VCaP (cell line): Measurements from ENCODE around the gene FYN.

ENCODE experiments used
- H3K27ac ChIP-seq: fragments of 450-650 bp; 2 replicates; pipeline ENCODE4 v1.5.1; 2017
- TF ChIP-seq, protein P1 (sequence below): fragments of 450-650 bp; conservative IDR thresholded peaks from 2 replicates; pipeline ENCODE4 v1.5.1; 2017; ENCODE audit warnings: mild to moderate bottlenecking, moderate library complexity

Gene FYN

DNA sequence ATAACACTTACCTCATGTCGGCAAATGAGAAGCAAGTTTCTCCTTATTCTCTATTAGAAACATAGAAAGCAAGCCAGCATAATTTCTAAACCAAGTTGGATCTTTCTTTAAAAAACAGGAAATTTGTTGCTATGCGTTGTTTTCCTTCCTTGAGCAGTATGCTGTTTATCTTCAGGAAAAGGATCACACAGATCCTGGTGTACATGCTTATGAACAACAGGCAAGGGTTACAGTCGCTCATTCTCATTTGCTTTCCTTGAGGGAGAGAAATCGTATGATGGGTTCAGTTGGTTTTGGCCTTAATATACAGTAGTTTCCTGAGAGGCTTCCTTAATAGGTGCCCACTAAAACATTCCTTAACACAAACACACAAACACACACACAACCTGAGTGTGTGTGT lies 118.8 kb downstream of the FYN start:
- TF ChIP-seq, protein P1, sequence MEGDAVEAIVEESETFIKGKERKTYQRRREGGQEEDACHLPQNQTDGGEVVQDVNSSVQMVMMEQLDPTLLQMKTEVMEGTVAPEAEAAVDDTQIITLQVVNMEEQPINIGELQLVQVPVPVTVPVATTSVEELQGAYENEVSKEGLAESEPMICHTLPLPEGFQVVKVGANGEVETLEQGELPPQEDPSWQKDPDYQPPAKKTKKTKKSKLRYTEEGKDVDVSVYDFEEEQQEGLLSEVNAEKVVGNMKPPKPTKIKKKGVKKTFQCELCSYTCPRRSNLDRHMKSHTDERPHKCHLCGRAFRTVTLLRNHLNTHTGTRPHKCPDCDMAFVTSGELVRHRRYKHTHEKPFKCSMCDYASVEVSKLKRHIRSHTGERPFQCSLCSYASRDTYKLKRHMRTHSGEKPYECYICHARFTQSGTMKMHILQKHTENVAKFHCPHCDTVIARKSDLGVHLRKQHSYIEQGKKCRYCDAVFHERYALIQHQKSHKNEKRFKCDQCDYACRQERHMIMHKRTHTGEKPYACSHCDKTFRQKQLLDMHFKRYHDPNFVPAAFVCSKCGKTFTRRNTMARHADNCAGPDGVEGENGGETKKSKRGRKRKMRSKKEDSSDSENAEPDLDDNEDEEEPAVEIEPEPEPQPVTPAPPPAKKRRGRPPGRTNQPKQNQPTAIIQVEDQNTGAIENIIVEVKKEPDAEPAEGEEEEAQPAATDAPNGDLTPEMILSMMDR: no peak
- H3K27ac ChIP-seq: no peak overlapping the region

- TF ChIP-seq, protein P1: no peak
- no peak overlapping the region for H3K27ac ChIP-seq
Observed at GRCh38 chr6:111753573-111753972, 119.7 kb downstream of the FYN start.

DNA sequence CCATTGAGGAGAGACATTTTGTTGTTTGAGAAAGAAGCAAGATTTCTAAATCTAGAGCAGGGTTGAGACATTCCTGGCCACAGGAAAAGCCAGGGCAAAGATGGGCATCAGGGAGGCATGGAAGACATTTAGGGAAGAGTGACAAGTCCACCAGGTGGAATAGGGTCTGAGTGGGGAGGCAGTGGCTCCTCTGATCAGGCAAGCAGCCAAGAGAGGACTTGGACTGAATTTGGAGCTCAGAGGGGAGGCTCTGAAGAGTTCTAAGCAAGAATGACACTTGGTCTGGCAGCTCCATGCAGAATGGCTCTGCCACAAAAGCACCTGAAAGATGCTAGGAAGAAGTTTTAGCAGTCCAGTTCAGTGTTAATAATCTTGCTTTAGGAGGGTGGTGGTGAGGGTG lies 120.8 kb downstream of the FYN start:
- TF ChIP-seq, protein P1: no peak
- H3K27ac ChIP-seq: no peak overlapping the region

GRCh38 chr6:111750753-111751673 lies 122.2 kb downstream of the FYN start:
- no peak overlapping the region for H3K27ac ChIP-seq
- TF ChIP-seq, protein P1: no peak

- TF ChIP-seq, protein P1: no peak
- H3K27ac ChIP-seq: no peak overlapping the region
Observed at GRCh38 chr6:111750153-111750552, 123.1 kb downstream of the FYN start.

DNA sequence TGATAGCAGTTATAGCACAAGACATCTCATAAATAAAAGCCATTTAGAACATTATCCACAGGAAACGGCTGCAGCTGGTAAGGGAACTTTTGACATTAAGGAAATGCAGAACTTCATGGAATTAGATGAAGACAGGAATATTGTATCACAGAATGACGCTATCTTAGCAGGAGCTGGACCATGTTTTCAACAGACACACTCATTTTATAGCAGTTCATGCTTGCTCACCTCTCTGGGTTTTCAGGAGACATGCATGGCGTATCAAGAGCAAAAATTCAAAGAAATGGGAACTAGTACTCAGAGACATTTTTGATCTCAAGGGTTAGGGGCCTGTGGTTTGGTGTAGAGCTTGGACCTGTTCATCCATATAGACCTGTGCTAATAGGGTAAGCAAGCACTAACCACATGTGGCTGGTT lies 125.0 kb downstream of the FYN start:
- H3K27ac ChIP-seq: no peak overlapping the region
- TF ChIP-seq, protein P1: no peak

GRCh38 chr6:111747829-111748228 lies 125.4 kb downstream of the FYN start:
- H3K27ac ChIP-seq: no peak overlapping the region
- TF ChIP-seq, protein P1: no peak
